Measurements from ENCODE around the gene AZIN2.
"Not testable (repeated sequence)": the region's sequence is repeated elsewhere in the genome, so short reads cannot be mapped to it uniquely, and the experiment has no call there.

AZIN2 gene

GRCh38 chr1:33131191-33131590 is 50.2 kb downstream of the AZIN2 start:
- no peak for DNase-seq

- DNase-seq, result no peak
Observed at GRCh38 chr1:33132549-33132948, 51.6 kb downstream of the AZIN2 start.

- DNase-seq, result no peak
Observed at GRCh38 chr1:33133478-33134105, 52.6 kb downstream of the AZIN2 start.

GRCh38 chr1:33136041-33136440 is 55.1 kb downstream of the AZIN2 start:
- DNase-seq, result not testable (repeated sequence)

DNA sequence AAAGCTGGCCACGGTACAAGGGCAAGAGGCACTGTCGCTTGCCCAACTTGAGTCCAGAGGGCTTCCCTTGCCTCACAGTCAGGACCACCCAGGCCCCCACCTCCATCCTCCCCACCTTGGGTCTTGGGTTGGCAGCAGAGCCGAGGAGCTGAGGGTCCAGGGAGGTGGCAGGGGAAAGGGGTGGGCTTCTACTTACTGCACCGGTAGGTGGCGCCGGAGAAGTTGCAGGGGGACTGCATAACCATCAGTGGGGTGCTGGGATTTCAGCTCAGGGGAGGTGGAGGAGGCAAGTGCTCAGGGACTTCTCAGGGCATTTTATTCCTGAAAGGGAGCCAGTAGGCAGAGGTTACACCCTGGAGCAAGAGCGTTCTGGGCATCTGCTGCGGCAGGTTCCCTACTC is 56.8 kb downstream of the AZIN2 start:
- no peak for DNase-seq

- no peak for DNase-seq
Observed at GRCh38 chr1:33140153-33141149, 59.5 kb downstream of the AZIN2 start.

- no peak for DNase-seq
Observed at GRCh38 chr1:33141216-33141615, 60.3 kb downstream of the AZIN2 start.

- DNase-seq, result no peak
Observed at GRCh38 chr1:33141781-33142180, 60.8 kb downstream of the AZIN2 start.

DNA sequence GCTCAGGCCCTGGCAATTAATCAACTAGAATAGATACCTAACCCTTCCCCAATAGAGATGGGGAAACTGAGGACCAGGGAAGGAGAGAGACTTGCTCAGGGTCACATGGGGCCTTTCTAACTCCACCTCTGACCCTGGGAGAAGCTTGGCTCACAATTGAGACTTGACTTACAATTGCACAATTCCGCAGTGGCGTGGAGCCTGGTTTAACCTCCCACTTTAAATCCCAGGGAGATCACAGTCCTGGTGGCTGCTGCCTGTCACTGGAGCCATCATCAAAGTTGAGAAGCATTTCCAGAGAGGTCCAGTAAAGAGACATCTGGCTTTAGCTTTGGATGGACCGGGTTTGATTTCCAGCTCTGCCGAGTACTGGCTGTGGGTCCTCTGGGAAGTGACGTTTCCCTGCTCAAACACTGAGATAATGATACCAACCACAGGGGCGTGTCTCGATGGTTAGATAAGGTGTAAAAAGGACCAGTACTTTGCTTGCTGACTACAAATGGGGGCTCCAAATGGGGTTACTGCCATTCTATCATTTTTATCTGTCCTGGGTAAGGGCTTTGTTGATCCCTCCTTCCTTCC is 61.6 kb downstream of the AZIN2 start:
- no peak for DNase-seq

- DNase-seq, result no peak
Observed at GRCh38 chr1:33143176-33143575, 62.2 kb downstream of the AZIN2 start.

- no peak for DNase-seq
Observed at GRCh38 chr1:33143698-33144097, 62.7 kb downstream of the AZIN2 start.

- no peak for DNase-seq
Observed at GRCh38 chr1:33146003-33146402, 65.0 kb downstream of the AZIN2 start.

GRCh38 chr1:33147275-33147996 is 66.5 kb downstream of the AZIN2 start:
- DNase-seq, result no peak

GRCh38 chr1:33147997-33148314 is 67.0 kb downstream of the AZIN2 start:
- DNase-seq, result no peak

DNA sequence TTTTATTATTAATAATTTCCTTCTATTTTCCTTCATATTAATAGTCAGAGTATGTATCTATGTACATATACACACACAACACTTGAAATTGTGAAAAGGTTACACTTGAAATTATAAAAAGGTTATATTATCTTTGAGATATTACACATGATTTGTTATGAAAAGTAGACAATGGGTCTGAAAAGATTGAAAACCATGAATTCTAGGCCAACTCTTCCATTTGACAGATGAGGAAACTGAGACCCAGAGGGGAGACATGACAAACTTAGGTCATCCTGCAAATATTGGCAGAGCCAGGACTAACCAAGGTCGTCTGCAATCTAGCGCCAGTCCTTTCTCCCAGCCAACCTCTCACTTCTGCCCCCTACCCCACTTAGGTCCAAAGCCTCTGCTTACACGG is 67.7 kb downstream of the AZIN2 start:
- no peak for DNase-seq

GRCh38 chr1:33149453-33150190 is 68.7 kb downstream of the AZIN2 start:
- no peak for DNase-seq

GRCh38 chr1:33150522-33150921 is 69.6 kb downstream of the AZIN2 start:
- DNase-seq, result no peak

- DNase-seq, result no peak
Observed at GRCh38 chr1:33151116-33151515, 70.2 kb downstream of the AZIN2 start.

DNA sequence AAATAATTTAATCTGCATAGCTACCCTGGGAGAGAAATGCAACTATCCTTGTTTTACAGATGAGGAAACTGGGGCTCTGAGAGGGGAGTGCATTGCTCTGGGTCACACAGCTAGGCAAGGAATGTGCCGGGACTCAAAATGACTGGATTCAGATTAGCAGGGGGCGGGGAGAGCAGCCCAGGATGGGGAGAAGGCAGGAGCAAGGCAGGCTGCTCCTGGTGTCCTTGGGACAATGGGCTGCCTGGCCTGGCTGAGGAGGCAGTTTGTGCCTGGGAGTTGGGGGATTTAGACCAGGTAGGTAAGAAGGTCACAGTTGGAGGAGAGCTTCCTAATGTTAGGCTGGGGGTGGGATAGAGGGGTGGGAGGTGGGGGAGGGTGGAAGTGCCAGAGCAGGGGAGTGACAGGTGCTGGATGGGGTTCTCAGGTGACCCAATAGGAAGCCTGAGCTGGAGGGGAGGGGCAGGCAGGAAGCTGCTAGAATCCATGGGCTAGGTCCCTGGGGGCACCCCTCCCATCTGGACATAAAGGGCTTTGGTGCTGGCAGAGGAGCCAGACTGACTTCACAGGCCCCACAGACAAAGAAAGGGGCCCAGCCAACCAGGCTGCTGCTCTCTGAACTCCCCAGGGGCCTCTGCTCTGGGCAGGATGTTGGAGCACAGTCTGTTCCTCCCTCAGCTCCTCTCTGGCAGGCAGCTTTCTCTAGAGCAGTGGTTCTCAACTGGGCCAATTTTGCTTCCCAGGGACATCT is 71.9 kb downstream of the AZIN2 start:
- no peak for DNase-seq

DNA sequence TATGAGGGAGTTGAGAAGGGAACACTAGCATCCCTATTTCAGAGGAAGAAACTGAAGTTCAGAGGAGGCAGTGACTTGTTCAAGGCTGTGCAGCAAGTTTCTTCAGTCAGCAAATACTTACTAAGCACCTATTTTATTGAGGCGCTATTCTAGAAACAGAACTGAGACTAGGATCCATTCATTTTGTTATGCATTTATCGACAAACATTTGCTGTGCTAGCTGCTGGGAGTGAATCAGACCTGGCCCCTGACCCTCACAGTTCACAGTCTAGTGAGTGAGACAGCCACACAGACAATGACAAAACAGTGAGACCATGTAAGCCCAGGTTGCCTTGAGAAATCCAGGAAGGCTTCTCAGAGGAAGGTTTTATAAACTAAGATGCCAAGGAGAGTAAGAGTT is 72.7 kb downstream of the AZIN2 start:
- DNase-seq, result no peak

DNA sequence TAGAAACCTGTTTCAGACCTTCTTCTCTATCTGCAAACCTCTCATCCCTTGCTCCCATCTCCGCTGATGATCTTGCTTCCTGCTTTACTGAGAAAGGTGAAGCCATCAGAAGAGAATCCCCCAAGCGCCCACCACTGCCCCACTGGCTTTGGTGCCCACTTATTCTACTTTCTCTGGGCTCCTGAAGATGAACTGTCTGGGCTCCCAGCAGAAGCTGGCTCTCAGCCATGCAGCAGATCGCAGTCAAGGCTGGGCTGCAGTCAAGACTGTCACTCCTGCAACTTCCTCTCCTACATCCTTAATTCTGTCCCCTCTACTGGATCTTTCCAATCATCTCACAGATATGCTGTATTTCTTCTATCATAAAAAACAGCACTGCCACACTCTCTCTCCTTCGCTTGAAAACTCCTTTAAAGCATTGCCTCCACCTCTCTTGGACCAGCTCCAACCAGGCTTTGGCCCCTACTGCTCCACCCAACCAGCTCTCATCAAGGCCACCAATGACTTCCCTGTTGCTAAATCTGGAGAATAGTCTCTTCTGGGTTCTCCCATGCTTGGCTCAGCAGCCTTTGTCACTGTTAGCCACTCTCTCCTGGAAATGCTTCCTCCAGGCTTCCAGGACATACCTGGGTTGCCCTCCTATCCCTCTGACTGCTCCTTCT is 75.1 kb downstream of the AZIN2 start:
- no peak for DNase-seq

All from NCI-H1417 treated with DMSO at 0.1 percent for 48 hours (cell line).